ENCODE results near the gene MRPL14. TPM values are rescaled to one million over a fixed set of nuclear protein-coding genes. Genes with fewer than 3 reads are reported as not detected.
"Not testable (repeated sequence)": the region's sequence is repeated elsewhere in the genome, so short reads cannot be mapped to it uniquely, and the experiment has no call there.

The MRPL14 gene
- total RNA-seq, 1 experiment from 2014 or later: 119 TPM

DNA sequence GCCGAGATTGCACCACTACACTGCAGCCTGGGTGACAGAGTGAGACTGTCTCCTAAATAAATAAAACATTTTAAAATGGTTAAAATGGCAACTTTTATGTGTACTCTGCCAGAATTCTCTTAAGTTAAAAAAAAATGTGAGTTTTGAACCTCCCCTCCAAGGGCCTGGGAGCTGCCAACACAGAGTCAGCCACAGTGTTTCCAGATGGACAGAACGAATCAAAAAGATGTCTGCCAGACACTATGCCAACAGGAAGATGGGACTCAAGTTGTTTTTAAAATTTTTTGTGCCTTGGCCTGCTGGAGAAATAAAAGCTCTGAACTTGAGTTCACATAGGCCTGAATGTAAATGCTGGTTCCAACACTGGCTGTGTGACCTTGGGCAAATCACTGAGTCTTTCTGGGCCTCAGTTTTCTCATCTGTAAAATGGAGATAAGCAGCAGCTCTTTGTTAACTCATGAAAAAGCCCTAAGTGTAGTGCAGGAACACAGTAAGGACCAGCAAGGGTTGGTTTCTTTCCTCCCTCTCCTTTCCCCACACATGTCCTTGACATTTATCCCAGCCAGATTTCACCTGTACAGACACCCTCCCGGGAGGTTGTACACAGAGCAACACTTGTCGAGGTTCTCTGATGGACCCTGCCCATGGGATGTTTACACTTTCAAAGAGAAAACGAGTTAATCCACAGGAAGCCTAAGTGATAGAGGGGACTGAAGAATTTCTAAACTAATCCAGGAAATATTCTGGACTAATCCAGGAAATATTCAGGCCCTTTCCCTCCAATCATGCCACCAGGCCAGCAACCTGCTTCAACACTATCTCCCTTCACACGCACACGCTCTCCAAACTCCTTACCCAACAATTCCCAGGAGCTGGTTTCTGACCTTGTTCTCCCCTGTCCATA lies 35.0 kb downstream of the MRPL14 start:
- DNase-seq (ENCODE audit: low read depth): no peak
- in situ Hi-C loops (cut with HindIII; ENCODE audit: low pct_unique_long_range_greater_than_20kb, low sequenced_read_pairs): no loop called here

DNA sequence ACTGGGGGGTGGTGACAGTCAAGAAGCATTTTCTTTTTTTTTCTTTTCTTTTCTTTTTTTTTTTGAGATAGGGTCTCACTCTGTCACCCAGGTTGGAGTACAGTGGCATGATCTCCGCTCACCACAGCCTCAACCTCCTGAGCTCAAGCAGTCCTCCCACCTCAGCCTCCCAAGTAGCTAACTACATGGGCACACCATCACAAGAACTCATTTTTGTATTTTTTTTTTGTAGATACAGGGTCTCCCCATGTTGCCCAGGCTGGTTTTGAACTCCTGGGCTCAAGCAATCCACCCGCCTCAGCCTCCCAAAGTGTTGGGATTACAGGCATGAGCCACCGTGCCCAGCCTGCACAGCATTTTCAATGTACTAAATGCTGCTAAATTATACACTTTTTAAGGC lies 35.9 kb downstream of the MRPL14 start:
- DNase-seq (ENCODE audit: low read depth); in situ Hi-C loops (cut with HindIII; ENCODE audit: low pct_unique_long_range_greater_than_20kb, low sequenced_read_pairs): not testable (repeated sequence)

DNA sequence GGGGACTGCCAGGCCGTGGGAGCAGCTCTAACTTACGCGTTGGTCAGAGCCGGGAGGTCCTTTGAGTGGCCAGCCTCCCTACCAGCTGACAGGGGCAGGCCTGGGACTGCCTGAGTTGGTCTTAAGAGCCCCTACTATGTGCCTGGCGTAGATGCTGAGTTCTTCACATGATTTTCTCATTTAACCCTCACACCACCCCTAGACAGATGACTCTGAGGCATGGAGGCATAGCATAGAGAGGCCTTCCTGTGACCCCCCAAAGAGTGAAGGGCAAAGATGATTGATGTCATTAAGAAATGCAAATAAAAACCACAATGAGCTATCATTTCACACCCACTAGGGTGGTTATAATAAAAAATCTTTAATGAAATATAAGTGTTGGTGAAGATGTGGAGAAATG lies 36.8 kb downstream of the MRPL14 start:
- no peak for DNase-seq (ENCODE audit: low read depth)
- in situ Hi-C loops (cut with HindIII; ENCODE audit: low pct_unique_long_range_greater_than_20kb, low sequenced_read_pairs): no loop called here

DNA sequence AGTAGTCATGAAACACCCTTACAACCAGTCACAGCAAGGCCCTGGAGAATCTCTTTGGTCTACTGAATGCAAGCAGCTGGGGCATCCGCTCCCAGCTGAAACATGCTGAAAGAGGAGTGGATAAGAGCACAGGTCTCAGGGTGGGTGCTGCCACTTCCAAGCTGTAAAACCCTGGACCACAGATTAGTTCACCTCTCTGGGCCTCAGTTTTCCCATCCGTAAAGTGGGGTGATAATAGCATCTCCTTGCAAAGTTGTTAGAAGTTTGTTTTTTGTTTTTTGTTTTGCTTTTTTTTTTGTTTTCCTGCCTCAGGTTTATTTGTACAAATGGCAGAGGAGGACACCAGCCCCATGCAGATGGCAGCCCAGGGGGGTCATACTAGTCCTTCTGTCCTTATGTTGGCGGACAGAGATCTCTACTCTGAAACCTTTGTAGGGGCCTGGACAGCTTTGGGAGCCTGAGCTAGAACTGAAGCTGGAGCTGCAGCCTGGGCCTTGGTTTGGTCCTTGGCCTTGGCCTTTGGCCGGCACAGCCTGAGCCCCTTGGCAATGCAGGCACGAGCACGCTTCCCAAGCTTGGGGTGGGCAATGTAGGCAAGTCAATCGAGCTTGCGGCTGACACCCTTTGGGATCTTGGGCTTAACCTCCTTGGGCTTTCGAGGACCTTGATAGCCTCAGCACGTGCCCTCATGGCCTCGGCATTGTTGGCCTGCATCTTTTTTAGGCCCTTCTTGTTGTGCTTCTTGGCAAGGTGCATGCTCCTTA lies 38.2 kb downstream of the MRPL14 start:
- in situ Hi-C loops (cut with HindIII; ENCODE audit: low pct_unique_long_range_greater_than_20kb, low sequenced_read_pairs): no loop called here
- no peak for DNase-seq (ENCODE audit: low read depth)

DNA sequence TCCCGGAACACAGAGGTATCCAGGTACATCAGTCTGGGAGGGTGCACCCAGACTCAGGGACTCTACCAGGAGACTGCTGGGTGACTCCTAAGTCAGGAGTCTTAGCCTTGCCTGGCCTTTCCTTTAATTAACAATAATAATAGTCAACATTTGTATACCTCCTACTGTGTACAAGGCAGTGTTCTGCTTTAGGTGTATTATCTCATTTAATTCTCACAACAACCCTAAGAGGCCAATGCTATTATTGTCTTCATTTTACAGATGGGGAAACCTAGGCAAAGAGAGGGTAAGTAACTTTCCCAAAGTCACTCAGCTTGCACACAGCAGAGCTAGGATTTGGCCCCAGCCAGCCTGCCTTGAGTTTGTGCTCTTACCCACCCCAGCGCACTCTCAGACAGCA lies 39.6 kb downstream of the MRPL14 start:
- in situ Hi-C loops (cut with HindIII; ENCODE audit: low pct_unique_long_range_greater_than_20kb, low sequenced_read_pairs): no loop called here
- DNase-seq (ENCODE audit: low read depth): no peak

DNA sequence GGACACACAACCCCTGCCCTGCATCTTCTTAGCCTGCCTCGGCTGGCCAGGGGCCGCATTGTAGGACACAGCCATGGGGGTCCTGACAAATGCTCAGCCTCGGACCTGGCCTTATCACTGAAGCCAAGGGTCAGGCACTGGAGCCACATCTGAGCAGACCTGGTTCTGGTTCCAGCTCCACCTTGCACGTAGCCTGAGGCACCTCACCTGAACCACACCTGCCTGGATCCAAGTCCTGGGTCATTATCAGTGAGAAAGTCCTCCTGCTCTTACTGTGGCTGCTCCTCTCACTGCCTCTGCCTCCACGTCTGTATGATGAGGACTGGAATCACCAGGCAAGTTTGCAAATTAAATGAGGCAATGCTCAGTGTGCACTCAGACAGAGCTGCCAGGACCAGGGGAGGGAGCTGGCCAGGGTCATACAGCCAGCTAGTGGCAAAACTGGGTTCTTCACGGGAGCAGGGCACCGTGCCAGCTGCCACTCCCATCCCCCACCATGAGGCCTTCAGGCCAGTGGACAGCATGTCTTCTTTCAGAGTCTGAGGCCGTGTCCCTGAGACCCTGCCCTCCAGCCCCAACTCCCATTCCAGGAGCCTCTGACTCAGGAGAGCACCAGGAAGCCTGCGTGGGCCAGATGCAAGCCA lies 40.2 kb downstream of the MRPL14 start:
- in situ Hi-C loops (cut with HindIII; ENCODE audit: low pct_unique_long_range_greater_than_20kb, low sequenced_read_pairs): no loop called here
- DNase-seq (ENCODE audit: low read depth): peak; percentile 72

DNA sequence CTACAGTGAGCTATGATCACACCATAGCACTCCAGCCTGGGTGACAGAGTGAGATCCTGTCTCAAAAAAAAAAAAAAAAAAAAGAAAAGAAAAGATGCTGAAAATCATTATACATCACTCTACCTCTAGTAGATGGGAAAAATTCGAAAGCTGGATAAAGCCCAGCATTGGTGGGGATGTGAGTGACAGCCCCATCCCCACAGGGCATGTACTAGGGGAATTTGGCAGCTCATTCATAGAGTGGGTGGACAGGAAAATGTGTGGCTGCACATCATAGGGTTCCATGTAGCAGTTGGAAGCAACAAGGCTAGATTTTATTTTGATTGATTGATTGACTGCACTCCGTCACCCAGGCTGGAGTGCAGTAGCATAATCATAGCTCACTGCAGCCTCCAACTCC lies 42.0 kb downstream of the MRPL14 start:
- no peak for DNase-seq (ENCODE audit: low read depth)
- in situ Hi-C loops (cut with HindIII; ENCODE audit: low pct_unique_long_range_greater_than_20kb, low sequenced_read_pairs): no loop called here

DNA sequence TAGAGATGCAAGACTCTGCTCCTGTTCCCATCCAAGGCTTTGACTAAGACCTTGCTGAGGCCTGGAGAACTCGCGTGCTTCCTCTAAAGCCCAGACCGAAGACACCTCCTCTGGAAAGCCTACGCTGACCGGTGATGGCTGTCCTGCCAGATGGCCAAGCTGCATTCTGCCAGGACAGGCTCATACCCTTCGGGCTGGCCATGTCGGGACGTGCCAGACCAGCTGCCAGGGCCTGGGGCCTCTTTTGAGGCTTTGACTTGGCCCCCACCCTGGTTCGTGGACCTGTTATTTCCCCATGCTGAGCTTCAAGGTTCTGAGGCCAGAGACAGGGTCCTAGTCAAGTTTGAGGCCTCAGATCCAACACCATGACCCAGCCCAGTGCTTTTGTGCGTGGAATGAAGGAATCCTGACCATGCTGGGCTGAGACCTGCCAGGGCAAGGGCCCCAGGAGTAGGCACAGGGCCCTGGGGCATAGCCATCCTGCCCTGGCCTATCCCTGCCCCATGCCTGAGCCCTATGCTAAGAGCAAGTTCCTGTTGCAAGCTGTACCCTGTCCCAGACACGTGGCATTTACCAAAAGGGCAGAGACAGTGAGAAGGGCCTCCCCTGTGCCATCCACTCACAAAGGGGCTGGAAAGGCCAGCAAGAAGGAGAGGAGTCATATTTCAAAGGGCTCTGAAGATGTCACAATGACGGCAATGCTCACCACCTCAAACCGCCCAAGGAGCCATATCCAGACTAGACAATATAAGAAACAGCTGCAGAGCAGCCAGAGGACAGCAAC lies 42.8 kb downstream of the MRPL14 start:
- in situ Hi-C loops (cut with HindIII; ENCODE audit: low pct_unique_long_range_greater_than_20kb, low sequenced_read_pairs): no loop called here
- no peak for DNase-seq (ENCODE audit: low read depth)

DNA sequence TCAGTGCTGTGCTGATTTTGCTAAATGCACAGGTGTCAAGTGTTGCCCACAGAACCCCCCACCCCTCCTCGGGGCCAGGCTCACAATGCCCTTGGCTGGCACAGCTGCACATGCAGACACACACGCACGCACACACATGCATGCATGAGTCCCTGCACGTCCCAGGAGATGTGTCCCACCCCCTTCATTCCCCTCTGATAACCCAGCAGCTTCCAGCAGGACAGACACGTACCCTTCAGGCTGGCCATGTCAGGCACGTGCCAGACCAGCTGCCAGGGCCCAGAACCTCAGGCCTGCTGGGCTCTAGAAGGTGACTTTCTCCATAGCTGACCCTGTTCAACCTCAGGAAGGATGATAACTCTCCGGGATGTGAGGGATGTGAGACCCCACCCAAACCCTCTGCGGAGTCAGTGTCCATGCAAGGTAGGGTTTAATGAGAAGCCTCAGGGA lies 44.4 kb downstream of the MRPL14 start:
- in situ Hi-C loops (cut with HindIII; ENCODE audit: low pct_unique_long_range_greater_than_20kb, low sequenced_read_pairs): no loop called here

DNA sequence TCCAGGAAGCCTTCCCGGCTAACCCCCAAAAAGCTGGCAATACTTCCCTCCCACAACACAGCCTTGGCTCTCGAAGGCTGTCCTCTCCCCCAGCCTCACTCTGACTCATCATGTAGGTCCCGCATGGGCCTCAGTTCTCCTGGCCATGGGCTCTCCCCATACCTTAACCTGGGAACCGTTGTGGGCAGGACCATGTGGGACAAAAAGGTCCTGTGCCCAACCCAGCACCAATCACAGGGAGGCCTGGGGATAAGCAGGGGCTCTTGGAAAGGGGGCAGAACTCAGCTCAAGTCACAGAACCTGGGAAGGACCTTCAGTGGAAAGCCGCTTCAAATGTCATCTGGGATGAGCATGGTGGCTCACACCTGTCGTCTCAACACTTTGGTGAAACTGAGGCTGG lies 45.5 kb downstream of the MRPL14 start:
- in situ Hi-C loops (cut with HindIII; ENCODE audit: low pct_unique_long_range_greater_than_20kb, low sequenced_read_pairs): no loop called here
- DNase-seq (ENCODE audit: low read depth): no peak

More for the DNA sequence above, 44.4 kb downstream of the MRPL14 start:
- DNase-seq (ENCODE audit: low read depth): no peak

DNA sequence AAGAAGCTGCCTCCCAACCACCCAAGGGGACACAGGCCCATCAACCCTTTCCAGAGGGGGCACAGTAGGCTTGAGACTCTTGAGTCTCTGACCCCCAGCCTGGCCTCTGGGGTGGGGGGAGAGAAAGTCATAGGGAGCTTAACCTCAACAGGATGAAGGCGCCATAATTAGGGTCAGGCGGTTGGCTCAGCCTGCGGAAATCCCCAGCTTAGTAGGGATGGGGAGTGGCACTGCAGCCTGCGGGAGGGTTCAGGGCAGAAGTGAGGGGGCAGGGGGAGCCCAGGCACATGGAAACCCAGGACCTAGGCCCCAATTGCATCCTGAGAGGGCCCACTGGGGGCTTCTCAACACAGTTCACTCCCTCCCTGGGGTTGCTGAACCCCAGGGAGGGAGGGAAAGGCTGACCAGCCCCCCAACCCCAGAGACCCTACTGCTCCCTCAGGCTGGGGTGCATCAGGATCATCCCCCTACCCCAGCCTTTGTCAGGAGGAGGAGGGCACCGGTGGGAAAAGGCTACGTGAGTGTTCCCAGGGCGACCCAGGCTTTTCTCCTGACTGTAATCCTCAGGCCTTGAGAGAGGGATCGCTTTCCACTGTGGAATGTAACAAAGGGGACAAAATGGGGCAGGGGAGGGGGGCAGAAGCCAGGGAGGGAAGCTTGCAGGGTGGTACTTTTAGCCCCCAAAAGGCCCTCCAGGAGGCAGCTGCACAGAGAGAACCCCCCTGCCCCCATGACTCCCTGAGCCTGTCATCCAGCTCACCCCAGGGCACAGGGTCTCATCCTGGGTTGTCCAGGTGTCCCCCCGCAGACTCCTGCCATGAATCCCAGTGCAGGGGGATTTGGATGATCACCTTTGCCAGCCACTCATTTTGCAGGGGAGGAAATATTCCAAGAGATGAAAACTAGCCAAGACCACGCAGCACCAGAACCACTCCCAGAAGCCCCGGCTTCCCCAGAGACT lies 46.4 kb downstream of the MRPL14 start:
- in situ Hi-C loops (cut with HindIII; ENCODE audit: low pct_unique_long_range_greater_than_20kb, low sequenced_read_pairs): no loop called here
- no peak for DNase-seq (ENCODE audit: low read depth)

DNA sequence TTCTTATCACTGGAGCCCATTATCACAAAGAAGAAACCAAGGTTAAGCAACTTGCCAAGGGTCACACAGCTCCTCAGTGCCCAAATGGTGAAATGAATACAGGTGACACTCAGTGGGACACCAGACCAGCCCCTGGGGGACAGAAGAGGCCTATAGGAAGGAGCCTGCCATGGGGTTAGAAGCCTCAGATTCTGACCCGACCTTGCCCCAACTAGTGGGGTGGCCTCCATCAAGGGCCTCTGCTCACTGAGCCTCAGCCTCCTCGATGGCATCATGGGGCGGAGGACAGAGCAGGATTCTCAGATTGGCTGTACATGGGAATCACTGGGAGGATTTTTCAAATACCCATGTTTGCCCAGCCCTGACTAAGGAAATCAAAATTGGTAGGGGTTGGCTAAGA lies 47.6 kb downstream of the MRPL14 start:
- DNase-seq (ENCODE audit: low read depth): no peak
- in situ Hi-C loops (cut with HindIII; ENCODE audit: low pct_unique_long_range_greater_than_20kb, low sequenced_read_pairs): no loop called here

DNA sequence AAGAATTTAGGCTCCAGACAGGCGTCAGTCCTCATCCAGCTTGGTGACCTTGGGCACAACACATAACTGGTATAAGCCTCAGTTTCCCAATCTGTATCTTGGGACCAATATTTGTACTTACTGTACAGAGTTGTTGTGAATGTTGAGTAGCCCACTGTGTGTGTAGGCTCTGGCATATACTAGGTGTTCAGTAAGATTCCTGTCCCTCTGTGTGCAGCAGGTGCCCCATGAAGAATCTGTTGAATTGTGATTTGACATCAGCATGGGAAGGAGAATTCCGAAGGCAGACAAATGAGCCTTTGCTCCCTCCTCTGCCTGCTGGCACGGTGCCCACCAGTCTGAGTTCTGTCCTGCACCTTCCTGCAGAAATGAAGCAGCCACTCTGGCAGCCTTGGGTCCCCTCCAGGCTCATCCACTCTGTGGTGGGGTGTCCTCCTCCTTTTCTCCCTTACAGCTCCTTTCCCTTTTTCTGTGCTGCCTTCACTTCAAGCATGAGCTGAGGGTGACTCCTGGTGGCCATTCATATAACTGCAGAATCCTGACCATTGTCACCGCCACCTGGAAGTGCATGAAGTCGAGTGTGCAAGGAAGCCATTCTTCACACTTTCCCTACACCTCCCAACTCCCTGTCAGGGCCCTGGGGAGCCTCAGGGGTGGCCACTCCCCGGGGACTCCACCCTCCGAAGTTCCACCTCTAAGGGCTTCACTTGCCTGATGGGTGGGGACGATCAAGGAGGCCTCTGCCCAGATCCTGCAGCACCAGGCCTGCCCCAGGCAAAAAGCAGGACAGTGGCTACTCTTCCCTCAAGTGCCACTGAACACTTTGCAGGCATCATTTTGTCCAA lies 48.2 kb downstream of the MRPL14 start:
- peak; percentile 84 for DNase-seq (ENCODE audit: low read depth)
- in situ Hi-C loops (cut with HindIII; ENCODE audit: low pct_unique_long_range_greater_than_20kb, low sequenced_read_pairs): no loop called here

DNA sequence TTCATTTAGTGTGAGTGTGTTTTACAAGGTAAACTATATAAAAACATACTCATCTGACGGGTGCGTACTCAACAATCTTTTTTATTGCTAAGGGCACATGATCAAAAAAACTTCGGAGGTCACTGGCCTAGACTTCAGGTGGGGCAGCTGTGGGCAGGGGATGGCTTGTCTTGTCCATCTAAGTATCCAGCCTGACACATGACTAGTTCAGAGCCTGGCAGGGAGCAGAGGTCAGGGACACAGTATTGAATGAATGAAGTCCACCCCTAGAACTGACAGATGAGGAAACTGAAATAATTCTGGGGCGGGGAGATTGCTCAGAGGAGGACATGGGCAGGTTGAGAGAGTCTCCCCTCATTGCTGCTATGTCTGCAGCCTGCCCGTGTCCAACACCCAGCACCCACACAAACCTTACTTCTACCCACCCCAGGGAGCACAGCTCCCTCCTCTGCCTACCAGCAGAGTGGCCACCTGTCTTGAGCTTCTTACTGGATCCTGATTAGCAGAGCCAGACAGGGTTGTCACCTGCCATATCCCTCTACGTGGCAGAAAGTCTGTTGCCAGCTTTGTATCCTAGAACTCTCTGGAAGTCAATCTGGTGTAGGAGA lies 48.9 kb downstream of the MRPL14 start:
- DNase-seq (ENCODE audit: low read depth): no peak
- in situ Hi-C loops (cut with HindIII; ENCODE audit: low pct_unique_long_range_greater_than_20kb, low sequenced_read_pairs): no loop called here

DNA sequence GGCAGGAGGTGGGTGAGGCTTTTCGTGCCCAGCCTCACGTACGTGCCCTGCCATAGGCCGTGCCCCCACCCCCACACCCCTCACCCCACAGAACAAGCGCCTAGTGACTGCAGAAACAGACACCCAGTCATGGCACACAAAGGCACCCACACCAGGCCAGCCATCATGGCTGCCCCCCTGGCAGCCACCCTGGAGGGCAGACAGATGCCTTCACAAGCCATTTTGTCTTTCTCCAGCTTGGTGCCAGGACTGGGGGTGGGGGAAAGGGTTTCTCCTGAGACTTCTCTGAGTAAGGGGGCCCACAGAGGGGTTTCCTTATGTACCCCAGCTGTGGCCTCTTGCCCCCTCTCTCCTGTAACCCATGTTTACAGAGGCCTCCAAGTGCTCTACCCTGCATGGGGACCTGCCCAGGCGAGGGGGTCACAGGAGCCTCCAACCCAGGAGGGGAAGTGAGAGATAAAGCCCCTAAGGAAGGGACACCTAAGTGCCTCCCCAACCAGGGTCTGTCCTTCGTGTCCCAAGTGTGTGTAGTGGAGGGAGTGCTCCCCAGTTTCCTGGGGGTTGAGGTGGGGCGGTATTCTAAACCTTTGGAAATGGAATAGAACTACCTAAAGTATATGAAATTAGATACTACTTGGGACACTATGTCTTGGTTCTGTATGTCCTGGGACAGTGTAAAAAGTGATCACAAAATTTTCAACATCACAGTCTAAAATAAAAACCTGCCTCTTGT lies 49.9 kb downstream of the MRPL14 start:
- DNase-seq (ENCODE audit: low read depth): no peak
- in situ Hi-C loops (cut with HindIII; ENCODE audit: low pct_unique_long_range_greater_than_20kb, low sequenced_read_pairs): no loop called here
